Fibroblast of lung (primary cell): Measurements from ENCODE around the gene JRKL. TPM values are rescaled to one million over a fixed set of nuclear protein-coding genes. Genes with fewer than 3 reads are reported as not detected.

Source experiments
- DNase-seq, 2 donors: peaks; one replicate each; pipeline versions ENCODE4 v3.0.0 to v3.0.0-alpha.2; 2010; ENCODE audit warnings: low read depth in 2 of 2
- H2AFZ ChIP-seq: 2 replicates; pipeline ENCODE4 v1.5.1; 2012; ENCODE audit warnings: low read length, control low read depth, inconsistent platforms
- H3K27ac ChIP-seq: 2 replicates; pipeline ENCODE4 v1.5.1; 2011; ENCODE audit warnings: low read length, control low read depth; ENCODE audit not compliant: insufficient read depth
- H3K27me3 ChIP-seq: 2 replicates; pipeline ENCODE4 v1.5.1; 2011; ENCODE audit warnings: mild to moderate bottlenecking, low read length; ENCODE audit not compliant: control insufficient read depth, insufficient read depth
- H3K36me3 ChIP-seq: 2 replicates; pipeline ENCODE4 v1.5.1; 2011; ENCODE audit warnings: low read length; ENCODE audit not compliant: control insufficient read depth, insufficient read depth
- H3K4me1 ChIP-seq: 2 replicates; pipeline ENCODE4 v1.5.1; 2011; ENCODE audit warnings: low read length; ENCODE audit not compliant: control insufficient read depth, insufficient read depth; ENCODE audit errors: extremely low read depth
- H3K4me2 ChIP-seq: 2 replicates; pipeline ENCODE4 v1.5.1; 2011; ENCODE audit warnings: low read length, control low read depth; ENCODE audit not compliant: insufficient read depth; ENCODE audit errors: extremely low read depth
- H3K4me3 ChIP-seq, 4 experiments: fragments of 200-600 bp in 1 of 4; sonication (generic) in 1 of 4; replicated peaks in 1 of 4; 2 replicates each; pipeline ENCODE4 v1.5.1; 2011 to 2016; ENCODE audit warnings: low read length in 4 of 4, low read depth in 3 of 4, mild to moderate bottlenecking in 3 of 4, control low read depth in 2 of 4, inconsistent platforms in 1 of 4, mixed read lengths in 1 of 4; ENCODE audit not compliant: insufficient read depth in 1 of 4; ENCODE audit errors: control extremely low read depth in 1 of 4
- H3K79me2 ChIP-seq: 2 replicates; pipeline ENCODE4 v1.5.1; 2012; ENCODE audit warnings: mild to moderate bottlenecking, low read length, inconsistent platforms; ENCODE audit not compliant: control insufficient read depth, insufficient read depth
- H3K9ac ChIP-seq: 2 replicates; pipeline ENCODE4 v1.5.1; 2011; ENCODE audit warnings: mild to moderate bottlenecking, low read length, control low read depth; ENCODE audit not compliant: insufficient read depth
- H3K9me3 ChIP-seq: 2 replicates; pipeline ENCODE4 v1.5.1; 2012; ENCODE audit warnings: low read depth, low read length; ENCODE audit not compliant: control insufficient read depth, insufficient read depth
- H4K20me1 ChIP-seq: 2 replicates; pipeline ENCODE4 v1.5.1; 2011; ENCODE audit warnings: low read length; ENCODE audit not compliant: control insufficient read depth, insufficient read depth; ENCODE audit errors: extremely low read depth
- EZH2 ChIP-seq: IDR thresholded peaks from 2 replicates; pipeline ENCODE4 v1.5.1; 2012; ENCODE audit warnings: low read length, control low read depth, mild to moderate bottlenecking; ENCODE audit errors: missing control alignments
- polyA plus RNA-seq, 2 donors: library from polyadenylated mRNA; depleted of rRNA in 1 of 2; stranded (reverse) in 1 of 2; unstranded in 1 of 2; fragments of >200 nt; gene quantifications; 2 replicates each; pipeline ENCODE4 v1.2.1, GENCODE V29; 2011 to 2012; ENCODE audit warnings: missing spikeins in 1 of 2
- total RNA-seq: library from RNA; depleted of rRNA; stranded (reverse); fragments of >200 nt; gene quantifications from 2 replicates; pipeline ENCODE4 v1.2.1, GENCODE V29; 2014
- TF ChIP-seq, protein P1 (sequence below), 2 donors: IDR thresholded peaks in 1 of 2; conservative IDR thresholded peaks in 1 of 2; 1 replicate in 1 of 2; 2 replicates in 1 of 2; pipeline ENCODE4 v1.5.1; 2011 to 2012; ENCODE audit warnings: low read length in 2 of 2, control low read depth in 1 of 2, inconsistent platforms in 1 of 2, low read depth in 1 of 2, mild to moderate bottlenecking in 1 of 2

The JRKL gene
- total and polyA plus RNA-seq, 2 donors (not counting 1 experiment from before 2014, with no cell fraction given), result 15.0 to 18.5 TPM

- H3K36me3 ChIP-seq, result no peaks in the 10 kb centered on the region
- H3K4me2 ChIP-seq, result no peak overlapping the region
- H3K27ac ChIP-seq, result no peak overlapping the region
- H2AFZ ChIP-seq, result no peak overlapping the region
- H3K4me3 ChIP-seq, result no peak overlapping the region
- H3K27me3 ChIP-seq, result no peaks in the 10 kb centered on the region
- no peaks in the 10 kb centered on the region for H4K20me1 ChIP-seq
- H3K9me3 ChIP-seq, result no peaks in the 10 kb centered on the region
- H3K4me1 ChIP-seq, result no peaks in the 10 kb centered on the region
- TF ChIP-seq, protein P1, sequence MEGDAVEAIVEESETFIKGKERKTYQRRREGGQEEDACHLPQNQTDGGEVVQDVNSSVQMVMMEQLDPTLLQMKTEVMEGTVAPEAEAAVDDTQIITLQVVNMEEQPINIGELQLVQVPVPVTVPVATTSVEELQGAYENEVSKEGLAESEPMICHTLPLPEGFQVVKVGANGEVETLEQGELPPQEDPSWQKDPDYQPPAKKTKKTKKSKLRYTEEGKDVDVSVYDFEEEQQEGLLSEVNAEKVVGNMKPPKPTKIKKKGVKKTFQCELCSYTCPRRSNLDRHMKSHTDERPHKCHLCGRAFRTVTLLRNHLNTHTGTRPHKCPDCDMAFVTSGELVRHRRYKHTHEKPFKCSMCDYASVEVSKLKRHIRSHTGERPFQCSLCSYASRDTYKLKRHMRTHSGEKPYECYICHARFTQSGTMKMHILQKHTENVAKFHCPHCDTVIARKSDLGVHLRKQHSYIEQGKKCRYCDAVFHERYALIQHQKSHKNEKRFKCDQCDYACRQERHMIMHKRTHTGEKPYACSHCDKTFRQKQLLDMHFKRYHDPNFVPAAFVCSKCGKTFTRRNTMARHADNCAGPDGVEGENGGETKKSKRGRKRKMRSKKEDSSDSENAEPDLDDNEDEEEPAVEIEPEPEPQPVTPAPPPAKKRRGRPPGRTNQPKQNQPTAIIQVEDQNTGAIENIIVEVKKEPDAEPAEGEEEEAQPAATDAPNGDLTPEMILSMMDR (conservative IDR thresholded peaks at IDR 0.05 in 1 of 2, IDR thresholded peaks at IDR 0.05 in 1 of 2; ENCODE audit: low read depth in 1 of 2, low read length in 2 of 2), result no peak
- TF ChIP-seq EZH2, result no peak
- H3K79me2 ChIP-seq, result peaks cover 30% of the 10 kb centered on the region
- no peak overlapping the region for H3K9ac ChIP-seq
- DNase-seq, result no peak
Measured at GRCh38 chr11:96385187-96385586, 4.6 kb upstream of the JRKL start.

DNA sequence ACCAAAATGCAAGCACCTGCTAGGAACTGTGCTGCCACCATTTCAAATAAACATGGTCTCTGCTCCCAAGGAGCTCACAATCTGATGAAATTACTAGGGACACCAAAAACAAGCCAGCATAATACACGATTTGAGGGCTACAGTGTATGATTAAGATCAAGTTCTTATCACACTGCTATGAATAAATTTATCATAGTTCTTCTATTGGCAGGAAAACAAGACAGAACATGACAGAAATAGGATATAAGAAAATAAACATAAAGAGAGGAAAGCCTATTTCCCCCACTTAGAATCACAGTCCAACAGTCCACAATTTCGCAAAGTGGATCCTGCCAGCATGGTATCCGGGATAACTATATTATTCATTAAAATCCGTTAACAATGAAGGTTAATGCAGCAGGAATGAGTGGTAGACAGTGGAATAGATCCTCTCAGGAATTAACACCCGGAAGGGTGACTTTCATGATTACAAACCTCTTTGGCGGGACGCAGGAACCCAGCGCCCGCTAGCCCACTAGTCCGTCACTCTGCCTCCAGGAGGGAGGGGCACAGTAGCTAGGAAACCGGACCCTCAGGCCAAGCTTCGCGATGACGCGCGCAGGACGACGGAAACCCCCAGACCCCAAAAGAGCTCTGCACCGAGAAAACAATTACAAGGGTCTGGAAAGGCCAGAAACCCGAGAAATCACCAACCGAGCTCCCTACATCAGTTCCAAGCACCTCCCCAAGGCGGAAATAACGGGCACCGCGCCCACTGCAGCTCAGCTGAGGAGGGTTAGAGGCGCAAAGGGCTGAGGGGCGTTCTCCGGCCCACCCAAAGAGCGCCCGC lies 708 bp upstream of the JRKL start:
- Histone ChIP-seq H2AFZ (peak overlapping the region; percentile 73), H3K4me2 (peak overlapping the region; percentile 84), H3K4me1 (peaks cover 2% of the 10 kb centered on the region), H3K79me2 (peaks cover 52% of the 10 kb centered on the region), H3K36me3 (peaks cover 2% of the 10 kb centered on the region), H3K9ac (peak overlapping the region; percentile 86), H4K20me1 (no peaks in the 10 kb centered on the region), H3K27me3 (no peaks in the 10 kb centered on the region), H3K27ac (peak overlapping the region; percentile 96), H3K9me3 (no peaks in the 10 kb centered on the region), H3K4me3 (peak overlapping the region; percentile 76 to 94 (median 87))
- DNase-seq, result peak in 1 of 2 donors; percentile 65
- TF ChIP-seq, protein P1 (conservative IDR thresholded peaks at IDR 0.05 in 1 of 2, IDR thresholded peaks at IDR 0.05 in 1 of 2; ENCODE audit: low read depth in 1 of 2, low read length in 2 of 2), result no peak
- no peak for TF ChIP-seq EZH2

DNA sequence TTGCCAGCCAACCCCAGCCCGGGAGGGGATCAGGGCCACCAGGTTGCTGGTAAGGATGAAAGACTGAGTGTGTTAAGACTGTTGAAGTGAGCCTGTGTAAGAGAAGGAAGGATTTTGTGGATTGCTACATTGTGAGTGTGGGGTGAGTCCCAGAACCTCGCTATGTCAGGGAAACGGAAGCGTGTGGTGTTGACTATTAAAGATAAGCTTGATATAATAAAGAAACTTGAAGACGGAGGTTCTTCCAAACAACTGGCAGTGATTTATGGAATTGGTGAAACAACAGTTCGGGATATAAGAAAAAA lies 627 bp downstream of the JRKL start:
- H4K20me1 ChIP-seq, result no peaks in the 10 kb centered on the region
- peak; percentile 35 to 39 for DNase-seq
- H3K4me3 ChIP-seq, result peak overlapping the region; percentile 76 to 92 (median 86)
- peak overlapping the region; percentile 86 for H3K9ac ChIP-seq
- H3K27me3 ChIP-seq, result no peaks in the 10 kb centered on the region
- peaks cover 2% of the 10 kb centered on the region for H3K4me1 ChIP-seq
- H3K27ac ChIP-seq, result peak overlapping the region; percentile 96
- peaks cover 2% of the 10 kb centered on the region for H3K36me3 ChIP-seq
- H3K4me2 ChIP-seq, result peak overlapping the region; percentile 95
- H2AFZ ChIP-seq, result peak overlapping the region; percentile 78
- TF ChIP-seq, protein P1 (conservative IDR thresholded peaks at IDR 0.05 in 1 of 2, IDR thresholded peaks at IDR 0.05 in 1 of 2; ENCODE audit: low read depth in 1 of 2, low read length in 2 of 2), result no peak
- no peak for TF ChIP-seq EZH2
- H3K79me2 ChIP-seq, result peaks cover 52% of the 10 kb centered on the region
- H3K9me3 ChIP-seq, result no peaks in the 10 kb centered on the region
